Esophagus (tissue), 2 donors: Measurements from ENCODE around the gene SLC16A2. TPM values are rescaled to one million over a fixed set of nuclear protein-coding genes. Genes with fewer than 3 reads are reported as not detected.
"Not testable (repeated sequence)": the region's sequence is repeated elsewhere in the genome, so short reads cannot be mapped to it uniquely, and the experiment has no call there.

Experiments
- H3K27ac ChIP-seq, 2 donors: one replicate each; pipeline ENCODE4 v1.5.1; 2013; ENCODE audit warnings: low read depth in 2 of 2, mild to moderate bottlenecking in 2 of 2, inconsistent platforms in 1 of 2, low read length in 1 of 2, moderate library complexity in 1 of 2
- H3K27me3 ChIP-seq, 2 donors: one replicate each; pipeline ENCODE4 v1.6.1; 2013; ENCODE audit warnings: low read length in 2 of 2, control low read depth in 1 of 2, mild to moderate bottlenecking in 1 of 2; ENCODE audit not compliant: insufficient read depth in 2 of 2, control insufficient read depth in 1 of 2
- H3K36me3 ChIP-seq, 2 donors: one replicate each; pipeline ENCODE4 v1.6.1; 2013; ENCODE audit warnings: low read length in 1 of 2; ENCODE audit not compliant: control insufficient read depth in 2 of 2, insufficient read depth in 2 of 2
- H3K4me1 ChIP-seq, 2 donors: one replicate each; pipeline ENCODE4 v1.6.1; 2013; ENCODE audit warnings: low read length in 1 of 2; ENCODE audit not compliant: control insufficient read depth in 2 of 2, insufficient read depth in 2 of 2
- H3K4me3 ChIP-seq, 2 donors: one replicate each; pipeline ENCODE4 v1.5.1; 2013; ENCODE audit warnings: low read length in 2 of 2, mild to moderate bottlenecking in 2 of 2, low read depth in 1 of 2, moderate library complexity in 1 of 2
- H3K9me3 ChIP-seq, 2 donors: one replicate each; pipeline ENCODE4 v1.6.1; 2013; ENCODE audit warnings: mild to moderate bottlenecking in 2 of 2, low read depth in 1 of 2, low read length in 1 of 2, moderate library complexity in 1 of 2; ENCODE audit not compliant: control insufficient read depth in 2 of 2, insufficient read depth in 1 of 2
- WGBS, 2 donors: extraction: QIAGEN DNeasy Blood & Tissue Kit; methylation state at CpG; one replicate each; pipeline ENCODE4 v1.1.7; 2013; 5-methylcytosine and 5-hydroxymethylcytosine counted together
- polyA plus RNA-seq, 2 donors: library from polyadenylated mRNA; stranded (reverse); fragments of 200-250 nt; gene quantifications; one replicate each; pipeline ENCODE4 v1.2.3, GENCODE V29; 2013
- donor health status: healthy with polysubstance abuse.
- donor health status: Bipolar disorder and iron deficiency.

The SLC16A2 gene
- polyA plus RNA-seq, 2 donors, result 2.4 TPM

DNA sequence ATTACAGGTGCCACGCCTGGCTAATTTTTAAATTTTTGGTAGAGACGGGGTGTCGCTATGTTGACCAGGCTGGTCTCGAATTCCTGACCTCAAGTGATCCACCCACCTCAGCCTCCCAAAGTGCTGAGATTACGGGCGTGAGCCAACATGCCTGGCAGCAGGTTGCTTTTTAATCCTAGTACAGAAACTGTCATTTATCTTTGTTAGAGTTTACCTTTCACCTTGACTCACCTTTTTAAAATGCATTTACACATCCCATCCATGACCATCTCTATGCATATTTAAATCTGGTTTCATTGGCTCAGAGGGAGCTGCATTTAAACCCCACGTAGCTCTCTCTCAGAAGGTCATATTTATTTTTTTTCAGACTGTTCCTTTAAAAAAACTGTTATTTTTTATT, 31.9 kb downstream of the SLC16A2 start:
- WGBS, 2 donors, result 58 to 69% methylated on average over 7 of the region's 7 CpGs
- Histone ChIP-seq H3K4me1 (peaks cover 0 to 4% of the 10 kb centered on the region in 2 donors), H3K27me3 (no peaks in the 10 kb centered on the region), H3K27ac (no peak overlapping the region), H3K36me3 (no peaks in the 10 kb centered on the region), H3K9me3 (no peaks in the 10 kb centered on the region), H3K4me3 (no peak overlapping the region)

- WGBS, 2 donors, result 76 to 100% methylated on average over 1 to 3 of the region's 3 CpGs
- not testable (repeated sequence) for H3K36me3 ChIP-seq, H3K4me1 ChIP-seq, H3K4me3 ChIP-seq, H3K9me3 ChIP-seq, H3K27me3 ChIP-seq, H3K27ac ChIP-seq
These were observed 32.9 kb downstream of the SLC16A2 start for GRCh38 chrX:74454233-74454632.

DNA sequence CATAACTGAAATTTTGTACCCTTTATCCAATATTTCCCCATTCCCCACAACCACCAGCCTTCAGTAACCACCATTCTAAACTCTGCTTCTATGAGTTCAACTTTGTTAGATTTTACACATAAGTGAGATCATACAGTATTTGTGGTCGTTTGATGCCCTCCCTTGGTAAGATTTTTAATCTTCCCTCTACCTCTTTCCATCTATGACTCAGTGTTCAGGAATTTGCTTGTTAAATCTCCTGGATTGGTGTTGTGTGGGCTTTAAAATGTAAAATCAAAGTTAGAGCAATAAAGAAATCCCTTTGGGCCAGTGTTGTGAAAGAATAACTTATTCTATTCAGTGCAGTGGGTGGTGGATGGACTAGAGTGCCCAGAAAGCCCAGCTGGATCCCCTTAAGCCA, 37.4 kb downstream of the SLC16A2 start:
- H3K36me3 ChIP-seq, result no peaks in the 10 kb centered on the region
- H3K27me3 ChIP-seq, result no peaks in the 10 kb centered on the region
- 17 to 21% methylated on average over 1 of the region's 1 CpG for WGBS, 2 donors
- H3K4me3 ChIP-seq, result no peak overlapping the region
- H3K9me3 ChIP-seq, result no peaks in the 10 kb centered on the region
- H3K27ac ChIP-seq, result no peak overlapping the region
- H3K4me1 ChIP-seq, result no peaks in the 10 kb centered on the region

DNA sequence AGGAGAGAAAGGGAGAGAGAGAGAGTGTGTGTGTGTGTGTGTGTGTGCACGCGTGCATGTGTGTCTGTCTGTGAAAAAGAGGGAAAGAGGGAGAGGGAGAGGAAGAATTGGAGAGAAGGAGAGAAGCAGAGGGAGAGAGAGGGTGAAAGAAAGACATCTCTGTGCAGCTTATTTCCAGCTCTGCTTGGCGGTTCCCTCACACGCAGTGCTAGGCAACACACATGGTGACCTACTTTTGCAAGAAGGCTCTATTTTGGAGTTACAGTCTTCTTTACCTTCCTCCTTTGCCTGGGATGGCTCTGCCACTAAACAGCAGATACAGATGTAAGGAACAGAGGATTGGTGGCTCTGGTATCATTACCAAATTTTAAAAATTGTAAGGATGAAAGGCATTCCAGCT, 40.1 kb downstream of the SLC16A2 start:
- H3K27me3 ChIP-seq, result no peaks in the 10 kb centered on the region
- no peaks in the 10 kb centered on the region for H3K9me3 ChIP-seq
- H3K4me1 ChIP-seq, result no peaks in the 10 kb centered on the region
- no peak overlapping the region for H3K4me3 ChIP-seq
- 74 to 91% methylated on average over 4 of the region's 4 CpGs for WGBS, 2 donors
- H3K36me3 ChIP-seq, result no peaks in the 10 kb centered on the region
- no peak overlapping the region for H3K27ac ChIP-seq

DNA sequence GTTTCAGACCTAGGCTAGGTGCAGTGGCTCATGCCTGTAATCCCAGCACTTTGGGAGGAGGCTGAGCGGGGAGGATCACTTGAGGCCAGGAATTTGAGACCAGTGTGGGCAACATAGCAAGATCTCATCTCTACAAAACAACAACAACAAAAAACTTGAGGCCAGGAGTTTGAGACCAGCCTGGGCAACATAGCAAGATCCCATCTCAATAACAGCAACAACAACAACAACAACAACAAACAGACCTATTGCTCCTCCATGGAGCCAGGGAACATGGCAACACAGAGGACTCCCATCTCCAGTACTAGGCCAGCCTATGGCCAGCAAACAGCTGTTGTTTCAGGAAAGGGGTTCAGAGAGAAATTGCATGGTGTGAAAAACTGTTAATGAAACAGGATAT, 43.4 kb downstream of the SLC16A2 start:
- Histone ChIP-seq H3K36me3 (no peaks in the 10 kb centered on the region), H3K4me1 (no peaks in the 10 kb centered on the region), H3K27ac (no peak overlapping the region), H3K27me3 (no peaks in the 10 kb centered on the region), H3K4me3 (no peak overlapping the region), H3K9me3 (no peaks in the 10 kb centered on the region)
- 85 to 94% methylated on average over 1 of the region's 1 CpG for WGBS, 2 donors

GRCh38 chrX:74465424-74465823, 44.1 kb downstream of the SLC16A2 start:
- no peak overlapping the region for H3K4me3 ChIP-seq
- H3K27me3 ChIP-seq, result no peaks in the 10 kb centered on the region
- H3K27ac ChIP-seq, result no peak overlapping the region
- no peaks in the 10 kb centered on the region for H3K36me3 ChIP-seq
- WGBS, 2 donors, result 82 to 96% methylated on average over 1 of the region's 1 CpG
- H3K9me3 ChIP-seq, result no peaks in the 10 kb centered on the region
- no peaks in the 10 kb centered on the region for H3K4me1 ChIP-seq

GRCh38 chrX:74467656-74468055, 46.4 kb downstream of the SLC16A2 start:
- H3K9me3 ChIP-seq, result no peaks in the 10 kb centered on the region
- H3K27me3 ChIP-seq, result no peaks in the 10 kb centered on the region
- no peaks in the 10 kb centered on the region for H3K4me1 ChIP-seq
- H3K4me3 ChIP-seq, result no peak overlapping the region
- no peaks in the 10 kb centered on the region for H3K36me3 ChIP-seq
- no peak overlapping the region for H3K27ac ChIP-seq

- H3K9me3 ChIP-seq, H3K4me1 ChIP-seq, H3K27ac ChIP-seq, H3K4me3 ChIP-seq, H3K36me3 ChIP-seq, H3K27me3 ChIP-seq: not testable (repeated sequence)
- 69 to 89% methylated on average over 2 of the region's 2 CpGs for WGBS, 2 donors
These were observed 51.8 kb downstream of the SLC16A2 start for GRCh38 chrX:74473116-74473515.

DNA sequence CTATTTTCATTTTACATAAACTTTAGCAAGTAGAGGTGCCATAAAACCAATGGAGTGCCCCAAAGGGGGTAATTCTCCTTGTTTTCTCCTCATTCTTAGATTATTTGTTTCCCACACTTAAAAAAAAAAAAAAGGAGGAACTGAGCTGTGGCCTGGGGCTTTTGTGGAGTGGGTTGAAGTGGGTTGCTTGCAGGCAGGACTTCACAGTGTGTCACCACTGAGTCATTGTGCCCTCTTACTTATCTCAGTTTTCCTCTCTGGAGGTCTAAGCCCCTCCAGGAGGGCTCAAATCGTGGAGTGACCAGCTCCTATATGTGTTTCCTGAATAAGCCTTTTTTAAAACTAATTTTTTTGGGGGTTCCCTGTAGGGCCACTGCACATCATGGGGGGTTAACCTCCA, 69.0 kb downstream of the SLC16A2 start:
- no peaks in the 10 kb centered on the region for H3K9me3 ChIP-seq
- no peaks in the 10 kb centered on the region for H3K4me1 ChIP-seq
- no peak overlapping the region for H3K27ac ChIP-seq
- 44 to 85% methylated on average over 1 of the region's 1 CpG for WGBS, 2 donors
- no peaks in the 10 kb centered on the region for H3K27me3 ChIP-seq
- H3K4me3 ChIP-seq, result no peak overlapping the region
- H3K36me3 ChIP-seq, result no peaks in the 10 kb centered on the region

DNA sequence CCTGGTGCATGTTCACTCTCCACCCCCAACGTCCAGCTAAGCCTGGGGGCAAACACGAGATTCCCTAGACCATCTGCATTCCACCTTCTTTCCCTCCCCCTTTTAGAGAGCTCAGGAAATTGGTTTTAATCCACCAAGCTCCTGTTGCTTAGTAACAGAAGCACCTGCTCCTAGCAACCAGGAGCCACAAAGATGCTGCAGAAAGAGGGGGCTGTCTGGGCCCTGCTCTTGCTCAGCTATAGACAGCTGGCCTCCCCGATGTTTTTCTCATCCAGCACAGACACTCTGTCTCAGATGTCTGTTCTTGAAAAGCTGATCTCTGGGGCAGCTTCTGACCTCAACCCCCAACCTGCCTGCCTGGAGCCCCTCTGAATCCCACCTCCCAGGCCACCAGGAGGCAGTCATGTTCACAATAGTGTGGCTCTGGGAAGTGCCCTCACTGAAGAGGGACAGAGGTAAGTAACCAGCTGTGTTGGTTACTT, 71.5 kb downstream of the SLC16A2 start:
- Histone ChIP-seq H3K27me3 (no peaks in the 10 kb centered on the region), H3K36me3 (no peaks in the 10 kb centered on the region), H3K4me3 (no peak overlapping the region), H3K9me3 (no peaks in the 10 kb centered on the region), H3K4me1 (no peaks in the 10 kb centered on the region), H3K27ac (no peak overlapping the region)
- WGBS, 2 donors, result 53 to 62% methylated on average over 3 of the region's 3 CpGs
